DND-41 (cell line): ENCODE measurements around the gene C4orf36.

ENCODE experiments used
- CTCF ChIP-seq: IDR thresholded peaks from 2 replicates; pipeline ENCODE4 v1.5.1; 2012; ENCODE audit warnings: borderline replicate concordance, low read length, moderate library complexity, mild to moderate bottlenecking; ENCODE audit not compliant: poor library complexity, severe bottlenecking; ENCODE audit errors: extremely low read depth
- EZH2 ChIP-seq: IDR thresholded peaks from 3 replicates; pipeline ENCODE4 v1.6.1; 2012; ENCODE audit warnings: borderline replicate concordance, low read depth, mild to moderate bottlenecking, moderate library complexity, low read length, inconsistent platforms; ENCODE audit not compliant: severe bottlenecking

GRCh38 chr4:86853209-86853608 is 39.0 kb downstream of the C4orf36 start:
- TF ChIP-seq CTCF (no peak), EZH2 (no peak)
